SHP77 (cell line): ENCODE measurements around the gene CUL4A.
A peak's percentile ranks its signal among the peaks of the same experiment; 100 is the strongest.
"Not testable (repeated sequence)": the region's sequence is repeated elsewhere in the genome, so short reads cannot be mapped to it uniquely, and the experiment has no call there.

Experiments used
- DNase-seq, 2 experiments: peaks; one replicate each; lab custom pipeline; 2025; lab: John Stamatoyannopoulos, UW

Gene CUL4A

DNA sequence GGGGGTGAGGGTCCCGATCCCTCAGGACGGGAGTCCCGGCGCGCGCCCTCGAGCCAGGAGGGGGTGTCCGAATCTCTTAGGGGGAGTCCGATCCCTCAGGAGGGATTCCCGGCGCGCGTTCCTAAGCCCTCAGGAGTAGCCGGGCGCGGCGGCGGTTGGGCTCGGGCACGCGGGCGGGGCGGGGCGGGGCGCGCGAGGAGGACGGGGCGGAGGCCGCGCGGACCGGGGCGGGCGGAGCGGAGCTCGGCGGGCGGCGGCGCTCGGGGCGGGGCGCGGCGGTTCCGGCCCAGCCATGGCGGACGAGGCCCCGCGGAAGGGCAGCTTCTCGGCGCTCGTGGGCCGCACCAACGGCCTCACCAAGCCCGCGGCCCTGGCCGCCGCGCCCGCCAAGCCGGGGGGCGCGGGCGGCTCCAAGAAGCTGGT, at the start of gene CUL4A:
CUL4A (plus strand) TSS at position 278 of the 423 bp plus-strand sequence; CDS start at position 293, 15 bp downstream.
- DNase-seq, result peak; percentile 66 to 87

- DNase-seq, result no peak
Observed at GRCh38 chr13:113159701-113160100, 49.7 kb upstream of the CUL4A start.

GRCh38 chr13:113160983-113161382, 48.4 kb upstream of the CUL4A start:
- DNase-seq, result no peak

- DNase-seq, result no peak
Observed at GRCh38 chr13:113161433-113161832, 48.0 kb upstream of the CUL4A start.

DNA sequence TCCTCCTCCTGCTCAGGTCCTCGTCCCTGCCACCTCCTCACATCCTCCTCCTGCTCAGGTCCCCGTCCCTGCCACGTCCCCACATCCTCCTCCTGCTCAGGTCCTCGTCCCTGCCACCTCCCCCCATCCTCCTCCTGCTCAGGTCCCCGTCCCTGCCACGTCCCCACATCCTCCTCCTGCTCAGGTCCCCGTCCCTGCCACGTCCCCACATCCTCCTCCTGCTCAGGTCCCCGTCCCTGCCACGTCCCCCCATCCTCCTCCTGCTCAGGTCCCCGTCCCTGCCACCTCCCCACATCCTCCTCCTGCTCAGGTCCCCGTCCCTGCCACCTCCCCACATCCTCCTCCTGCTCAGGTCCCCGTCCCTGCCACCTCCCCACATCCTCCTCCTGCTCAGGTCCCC, 47.4 kb upstream of the CUL4A start:
- not testable (repeated sequence) for DNase-seq

- peak in 1 of 2 experiments; percentile 56 for DNase-seq
Observed at GRCh38 chr13:113162783-113163685, 46.4 kb upstream of the CUL4A start.

DNA sequence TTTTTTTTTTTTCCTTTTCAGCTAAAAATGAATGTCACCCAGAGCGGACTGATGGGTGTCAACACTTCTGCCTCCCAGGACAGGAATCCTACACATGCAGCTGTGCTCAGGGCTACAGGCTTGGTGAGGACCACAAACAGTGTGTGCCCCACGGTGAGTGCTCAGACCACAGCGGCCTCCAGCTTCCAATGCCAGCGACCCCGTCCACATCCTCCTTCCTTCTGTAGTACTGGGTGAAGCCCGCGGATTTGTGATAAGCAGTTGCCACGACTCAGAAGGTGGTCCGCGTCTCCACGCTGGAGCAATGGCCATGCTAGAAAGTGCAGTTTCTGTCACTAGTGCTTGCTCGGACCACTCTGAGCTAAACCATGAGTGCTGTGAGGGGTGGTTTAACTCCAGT, 44.9 kb upstream of the CUL4A start:
- DNase-seq, result no peak

DNA sequence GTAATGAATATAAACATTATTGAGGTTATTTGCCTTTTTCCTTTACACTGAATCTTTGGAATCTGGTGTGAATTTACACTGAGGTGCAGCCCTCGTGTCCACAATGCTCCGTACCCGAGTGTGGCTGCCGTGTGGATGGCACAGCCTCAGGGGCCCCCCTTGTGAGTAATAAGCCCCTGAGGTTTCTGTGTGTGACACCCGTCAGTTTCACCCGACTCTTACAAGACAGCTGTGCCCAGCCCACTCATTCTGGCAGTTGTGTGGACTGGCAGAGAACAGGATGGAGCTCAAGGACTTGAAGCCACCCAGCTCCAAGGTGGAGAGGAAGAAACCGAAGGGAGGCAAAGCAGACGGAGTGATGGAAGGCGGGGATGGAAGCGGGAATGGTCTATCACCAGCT, 43.1 kb upstream of the CUL4A start:
- DNase-seq, result no peak

GRCh38 chr13:113166681-113167080, 42.7 kb upstream of the CUL4A start:
- DNase-seq, result no peak

GRCh38 chr13:113167155-113167554, 42.3 kb upstream of the CUL4A start:
- DNase-seq, result no peak

- DNase-seq, result no peak
Observed at GRCh38 chr13:113167575-113167974, 41.8 kb upstream of the CUL4A start.

- no peak for DNase-seq
Observed at GRCh38 chr13:113168211-113168610, 41.2 kb upstream of the CUL4A start.

GRCh38 chr13:113169277-113170272, 39.8 kb upstream of the CUL4A start:
- peak; percentile 71 to 73 for DNase-seq

DNA sequence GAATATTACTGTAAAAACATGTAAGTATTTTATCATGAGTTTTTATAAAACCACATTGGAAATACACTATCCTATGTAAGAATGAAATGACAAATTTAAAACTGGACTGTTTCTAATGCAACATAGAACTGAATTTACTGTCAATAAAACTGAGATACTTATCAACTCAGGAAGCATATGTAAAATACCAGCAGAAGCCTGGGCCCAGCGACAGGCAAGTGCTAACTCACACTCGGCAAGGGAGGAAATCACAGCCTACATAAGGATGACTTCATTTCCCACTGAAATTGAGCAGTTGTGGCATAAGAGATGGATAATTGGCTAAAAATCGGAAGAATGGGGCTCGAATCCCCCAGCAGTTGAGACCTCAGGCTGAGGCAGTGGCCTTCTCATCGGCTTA, 38.9 kb upstream of the CUL4A start:
- DNase-seq, result no peak

DNA sequence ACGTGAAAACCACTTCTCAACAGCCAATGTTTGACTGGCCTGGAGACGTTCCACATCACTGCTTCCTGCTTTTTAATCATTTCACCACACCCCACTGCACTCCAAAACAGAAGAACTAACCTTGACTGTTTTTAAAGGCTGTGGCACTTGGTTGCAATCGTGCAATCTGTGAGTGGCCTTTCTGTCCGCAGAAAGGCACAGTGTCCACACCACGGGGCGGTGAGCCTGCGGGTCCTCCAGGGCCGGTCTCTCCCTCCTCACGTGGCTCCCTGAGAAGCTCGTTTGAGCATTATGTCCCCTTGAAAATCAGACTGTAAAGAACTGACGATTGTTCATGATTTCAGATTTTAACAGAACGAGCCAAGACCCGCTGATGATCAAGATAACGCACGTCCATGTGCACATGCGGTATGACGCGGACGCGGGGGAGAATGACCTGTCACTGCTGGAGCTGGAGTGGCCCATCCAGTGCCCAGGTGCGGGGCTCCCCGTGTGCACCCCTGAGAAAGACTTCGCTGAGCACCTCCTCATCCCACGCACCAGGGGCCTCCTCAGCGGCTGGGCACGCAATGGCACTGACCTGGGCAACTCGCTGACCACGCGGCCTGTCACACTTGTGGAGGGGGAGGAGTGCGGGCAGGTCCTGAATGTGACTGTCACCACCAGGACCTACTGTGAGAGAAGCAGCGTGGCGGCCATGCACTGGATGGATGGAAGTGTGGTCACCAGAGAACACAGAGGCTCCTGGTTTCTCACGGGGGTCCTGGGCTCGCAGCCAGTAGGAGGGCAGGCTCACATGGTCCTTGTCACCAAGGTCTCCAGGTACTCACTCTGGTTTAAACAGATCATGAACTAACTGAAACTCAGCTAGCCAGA, 37.9 kb upstream of the CUL4A start:
- peak in 1 of 2 experiments; percentile 41 for DNase-seq

- DNase-seq, result no peak
Observed at GRCh38 chr13:113172419-113172926, 36.9 kb upstream of the CUL4A start.

DNA sequence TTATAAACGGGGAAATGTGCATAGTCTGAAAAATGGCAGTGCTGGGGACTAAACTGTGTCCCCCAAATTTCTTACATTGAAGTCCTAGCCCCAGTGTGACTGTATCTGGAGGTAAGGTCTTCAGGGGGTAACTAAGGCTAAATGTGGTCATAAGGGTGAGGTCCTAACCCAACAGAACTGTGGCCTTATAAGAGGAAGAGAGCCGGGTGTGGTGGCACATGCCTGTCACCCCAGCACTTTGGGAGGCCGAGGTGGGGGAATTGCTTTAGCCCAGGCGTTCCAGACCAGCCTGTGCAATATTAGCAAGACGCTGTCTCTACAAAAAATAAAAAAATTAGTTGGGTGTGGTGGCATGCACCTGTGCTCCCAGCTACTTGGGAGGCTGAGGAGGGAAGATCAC, 33.1 kb upstream of the CUL4A start:
- no peak for DNase-seq

- DNase-seq, result no peak
Observed at GRCh38 chr13:113176822-113177221, 32.6 kb upstream of the CUL4A start.

- DNase-seq, result no peak
Observed at GRCh38 chr13:113178070-113178895, 31.1 kb upstream of the CUL4A start.

DNA sequence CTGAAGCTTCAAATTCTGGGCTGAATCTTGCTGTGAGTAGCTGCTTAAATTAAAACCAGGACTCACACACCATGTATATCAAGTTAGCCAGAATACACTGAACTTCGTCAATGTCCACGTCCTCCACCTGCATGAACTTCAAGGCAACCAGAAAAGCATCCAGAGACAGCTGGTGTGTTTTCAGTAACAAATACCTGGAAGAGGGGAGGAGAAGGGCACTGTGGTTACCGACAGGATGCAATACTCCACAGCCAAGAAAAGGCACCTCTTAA, 30.6 kb upstream of the CUL4A start:
- no peak for DNase-seq
